Endothelial cell of umbilical vein (primary cell): ENCODE data around the gene PAX5. TPM values are rescaled to one million over a fixed set of nuclear protein-coding genes. Genes with fewer than 3 reads are reported as not detected.

ENCODE experiments used
- BruUV-seq: library from RNA; stranded (reverse); fragments of 400-500 nt; replicated peaks from 2 replicates; lab custom pipeline; 2021; lab: Mats Ljungman, UMichigan
- CTCF ChIA-PET: fragments of 300-600, 350-600 bp; sonication (Branson Sonifier 250); formaldehyde crosslinking; loops from one replicate; lab custom pipeline; 2021; ENCODE audit warnings: antibody characterized with exemption, inconsistent platforms; lab: Charles Lee
- POLR2A ChIA-PET: fragments of 300-600, 350-600 bp; sonication (Branson Sonifier 250); formaldehyde crosslinking; loops from one replicate; lab custom pipeline; 2021; ENCODE audit warnings: antibody characterized with exemption, inconsistent platforms; lab: Charles Lee
- DNase-seq: peaks from one replicate; pipeline ENCODE4 v3.0.0-alpha.2; 2011; ENCODE audit warnings: low read depth, low spot score
- FAIRE-seq: peaks from 2 replicates; lab custom pipeline; 2011; peaks lifted over from hg19 to GRCh38; lab: Jason Lieb, UNC
- H2AFZ ChIP-seq: 2 replicates; pipeline ENCODE4 v1.6.0; 2012; ENCODE audit warnings: low read depth, low read length, control low read depth, inconsistent platforms
- H3K27ac ChIP-seq: 2 replicates; pipeline ENCODE4 v1.5.1; 2011; ENCODE audit warnings: low read depth, mild to moderate bottlenecking, control low read depth, low read length, moderate library complexity; ENCODE audit not compliant: insufficient read depth
- H3K27me3 ChIP-seq, 2 experiments: 2 replicates each; pipeline versions ENCODE4 v1.6.0 to v1.6.1; 2011; ENCODE audit warnings: low read length in 2 of 2, mixed read lengths in 1 of 2; ENCODE audit not compliant: control insufficient read depth in 2 of 2, insufficient read depth in 2 of 2
- H3K36me3 ChIP-seq, 2 experiments: 2 replicates in 1 of 2; 3 replicates in 1 of 2; pipeline ENCODE4 v1.5.1; 2011; ENCODE audit warnings: low read length in 2 of 2, mild to moderate bottlenecking in 1 of 2, moderate library complexity in 1 of 2; ENCODE audit not compliant: control insufficient read depth in 2 of 2, insufficient read depth in 2 of 2; ENCODE audit errors: extremely low read depth in 1 of 2
- H3K4me1 ChIP-seq: 3 replicates; pipeline ENCODE4 v1.5.1; 2011; ENCODE audit warnings: mild to moderate bottlenecking, low read length; ENCODE audit not compliant: control insufficient read depth, insufficient read depth; ENCODE audit errors: extremely low read depth
- H3K4me2 ChIP-seq: 2 replicates; pipeline ENCODE4 v1.6.1; 2011; ENCODE audit warnings: low read length, control low read depth, mixed read lengths; ENCODE audit not compliant: insufficient read depth
- H3K4me3 ChIP-seq, 3 experiments: fragments of 200-600 bp in 1 of 3; sonication (generic), shearing (Covaris generic) in 1 of 3; replicated peaks in 1 of 3; 2 replicates each; pipeline ENCODE4 v1.5.1; 2011 to 2016; ENCODE audit warnings: control low read depth in 3 of 3, low read length in 3 of 3, mild to moderate bottlenecking in 2 of 3, inconsistent platforms in 1 of 3, low read depth in 1 of 3, moderate library complexity in 1 of 3; ENCODE audit not compliant: insufficient read depth in 1 of 3
- H3K79me2 ChIP-seq: 2 replicates; pipeline ENCODE4 v1.6.0; 2012; ENCODE audit warnings: low read length, inconsistent platforms; ENCODE audit not compliant: control insufficient read depth, insufficient read depth
- H3K9ac ChIP-seq: replicated peaks from 2 replicates; pipeline ENCODE3; 2011; ENCODE audit warnings: low read length, control low read depth; ENCODE audit not compliant: insufficient read depth; ENCODE audit errors: extremely low read depth
- H3K9me1 ChIP-seq: replicated peaks from 3 replicates; pipeline ENCODE4 v1.6.0; 2011; ENCODE audit warnings: mild to moderate bottlenecking, low read length; ENCODE audit not compliant: control insufficient read depth, insufficient read depth; ENCODE audit errors: extremely low read depth
- H3K9me3 ChIP-seq: replicated peaks from 2 replicates; pipeline ENCODE4 v1.5.1; 2012; ENCODE audit warnings: low read length, inconsistent platforms; ENCODE audit not compliant: control insufficient read depth, insufficient read depth
- H4K20me1 ChIP-seq: replicated peaks from 2 replicates; pipeline ENCODE3; 2011; ENCODE audit warnings: mild to moderate bottlenecking, low read length; ENCODE audit not compliant: control insufficient read depth, insufficient read depth; ENCODE audit errors: extremely low read depth
- CTCF ChIP-seq, 2 donors: IDR thresholded peaks; 1 replicate in 1 of 2; 2 replicates in 1 of 2; pipeline ENCODE4 v1.5.1; 2011; ENCODE audit warnings: low read length in 2 of 2, mild to moderate bottlenecking in 2 of 2, moderate library complexity in 2 of 2, control low read depth in 1 of 2, inconsistent platforms in 1 of 2, low read depth in 1 of 2; ENCODE audit not compliant: insufficient read depth in 1 of 2; ENCODE audit errors: extremely low read depth in 1 of 2
- EZH2 ChIP-seq: IDR thresholded peaks from 2 replicates; pipeline ENCODE4 v1.6.1; 2012; ENCODE audit warnings: borderline replicate concordance, low read depth, mild to moderate bottlenecking, moderate library complexity, low read length, inconsistent platforms; ENCODE audit not compliant: severe bottlenecking
- FOS ChIP-seq: IDR thresholded peaks from 2 replicates; pipeline ENCODE4 v1.6.1; 2011; ENCODE audit warnings: mild to moderate bottlenecking, low read length, moderate library complexity, borderline replicate concordance; ENCODE audit not compliant: insufficient read depth
- GATA2 ChIP-seq: IDR thresholded peaks from 2 replicates; pipeline ENCODE4 v1.7.0; 2011; ENCODE audit warnings: low read depth, mild to moderate bottlenecking, moderate library complexity, mixed read lengths, low read length; ENCODE audit not compliant: insufficient read length, insufficient read depth
- POLR2AphosphoS5 ChIP-seq: IDR thresholded peaks from 2 replicates; pipeline ENCODE4 v1.6.1; 2012; ENCODE audit warnings: low read depth, mild to moderate bottlenecking, control low read depth, low read length, moderate library complexity; ENCODE audit not compliant: insufficient read depth
- dilution Hi-C: fragments of 300-500 bp; cut with MboI; formaldehyde crosslinking; loops from one replicate; pipeline ENCODE4 v1.15.0; 2019; ENCODE audit warnings: low sequenced_read_pairs; ENCODE audit not compliant: extremely low pct_ligation_motif_present
- intact Hi-C: fragments of 100-400 bp; cut with micrococcal nuclease; formaldehyde crosslinking; loops from one replicate; pipeline ENCODE4 v1.10.0; 2022
- polyA plus RNA-seq, 4 experiments: library from polyadenylated mRNA; depleted of rRNA in 3 of 4; stranded (reverse) in 3 of 4; unstranded in 1 of 4; fragments of >200 nt; gene quantifications; 2 replicates each; pipeline versions ENCODE4 v1.2.1 to v1.2.3, GENCODE V29; 2011 to 2012; ENCODE audit warnings: missing spikeins in 1 of 4
- total RNA-seq: library from RNA; stranded (reverse); gene quantifications from 2 replicates; pipeline ENCODE4 v1.2.3, GENCODE V29; 2021

Gene PAX5
- total and polyA plus RNA-seq, 2 donors (not counting 3 experiments of a cell fraction or from before 2014, with no cell fraction given), result not detected

- Histone ChIP-seq H3K9ac (no peak overlapping the region), H3K9me1 (no peaks in the 10 kb centered on the region), H3K27ac (no peak overlapping the region), H3K27me3 (peaks cover 17 to 20% of the 10 kb centered on the region in 2 experiments), H4K20me1 (no peaks in the 10 kb centered on the region), H3K4me3 (no peak overlapping the region), H3K9me3 (no peaks in the 10 kb centered on the region), H3K79me2 (no peaks in the 10 kb centered on the region), H2AFZ (no peak overlapping the region), H3K36me3 (no peaks in the 10 kb centered on the region), H3K4me1 (no peaks in the 10 kb centered on the region), H3K4me2 (no peak overlapping the region)
- no TSS peak for BruUV-seq
- ChIA-PET POLR2A (no interaction called here), CTCF (no interaction called here)
- dilution Hi-C loops (no loop called here), intact Hi-C loops (no loop called here)
- FAIRE-seq, result no peak
- no peak for DNase-seq
- TF ChIP-seq GATA2 (no peak), FOS (no peak), CTCF (IDR thresholded peaks at IDR 0.05; ENCODE audit: extremely low read depth in 1 of 2, insufficient read depth in 1 of 2, low read depth in 1 of 2, low read length in 2 of 2) (no peak), POLR2AphosphoS5 (no peak), EZH2 (no peak)
Observed at GRCh38 chr9:36802201-36802920, 231.7 kb downstream of the PAX5 start.
